WTC11 (cell line): ENCODE results near the gene RETREG3.

ENCODE experiments used
- CTCF ChIP-seq: fragments of 200-600 bp; IDR thresholded peaks from 2 replicates; pipeline ENCODE4 v1.8.0; 2022; ENCODE audit warnings: antibody characterized with exemption
- NR3C1 ChIP-seq: sonication (generic); formaldehyde crosslinking; conservative IDR thresholded peaks from 2 replicates; pipeline ENCODE4 v1.8.1; 2023; ENCODE audit warnings: low read depth, mild to moderate bottlenecking, missing genetic modification reagents
- ZNF396 ChIP-seq: fragments of 250-450 bp; sonication (Bioruptor Pico); IDR thresholded peaks from 2 replicates; pipeline ENCODE4 v1.8.0; 2021; ENCODE audit warnings: mild to moderate bottlenecking, moderate library complexity, borderline replicate concordance
- ZNF512 ChIP-seq: sonication (generic); formaldehyde crosslinking; IDR thresholded peaks from 2 replicates; pipeline ENCODE4 v1.8.1; 2022; ENCODE audit warnings: missing genetic modification reagents, borderline replicate concordance
- TF ChIP-seq, protein P1 (sequence below): sonication (generic); formaldehyde crosslinking; IDR thresholded peaks from 2 replicates; pipeline ENCODE4 v1.8.1; 2022; ENCODE audit warnings: low read depth, mild to moderate bottlenecking, moderate library complexity, missing genetic modification reagents, borderline replicate concordance

- TF ChIP-seq CTCF (no peak), ZNF396 (CRISPR knock-in tag) (no peak), NR3C1 (CRISPR knock-in tag) (no peak), ZNF512 (CRISPR knock-in tag) (no peak)
- TF ChIP-seq, protein P1, sequence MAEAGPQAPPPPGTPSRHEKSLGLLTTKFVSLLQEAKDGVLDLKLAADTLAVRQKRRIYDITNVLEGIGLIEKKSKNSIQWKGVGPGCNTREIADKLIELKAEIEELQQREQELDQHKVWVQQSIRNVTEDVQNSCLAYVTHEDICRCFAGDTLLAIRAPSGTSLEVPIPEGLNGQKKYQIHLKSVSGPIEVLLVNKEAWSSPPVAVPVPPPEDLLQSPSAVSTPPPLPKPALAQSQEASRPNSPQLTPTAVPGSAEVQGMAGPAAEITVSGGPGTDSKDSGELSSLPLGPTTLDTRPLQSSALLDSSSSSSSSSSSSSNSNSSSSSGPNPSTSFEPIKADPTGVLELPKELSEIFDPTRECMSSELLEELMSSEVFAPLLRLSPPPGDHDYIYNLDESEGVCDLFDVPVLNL (CRISPR knock-in tag) = no peak
Measured at GRCh38 chr17:42547001-42547461, 62.1 kb downstream of the RETREG3 start.
